H1 (cell line): ENCODE data around the gene CEBPG. TPM values are rescaled to one million over a fixed set of nuclear protein-coding genes. Genes with fewer than 3 reads are reported as not detected.

Experiments used
- CTCF ChIA-PET: fragments of 300-600 bp; sonication (Branson Sonifier 250); formaldehyde crosslinking; loops from one replicate; lab custom pipeline; 2021; ENCODE audit not compliant: partially characterized antibody; lab: Charles Lee
- POLR2A ChIA-PET: fragments of 300-600 bp; sonication (Branson Sonifier 250); formaldehyde crosslinking; loops from one replicate; lab custom pipeline; 2021; ENCODE audit warnings: inconsistent platforms; ENCODE audit not compliant: partially characterized antibody; lab: Charles Lee
- DNase-seq, 2 experiments: peaks; one replicate each; pipeline versions ENCODE4 v3.0.0 to v3.0.0-alpha.2; 2010 to 2022; ENCODE audit warnings: low spot score in 2 of 2, low read depth in 1 of 2, mixed read lengths in 1 of 2
- FAIRE-seq: peaks from 2 replicates; lab custom pipeline; 2011; peaks lifted over from hg19 to GRCh38; lab: Jason Lieb, UNC
- H2AFZ ChIP-seq: 2 replicates; pipeline ENCODE4 v1.8.1; 2012; ENCODE audit warnings: low read length, inconsistent platforms
- H2AK5ac ChIP-seq: 2 replicates; pipeline ENCODE4 v1.6.1; 2013; ENCODE audit warnings: low read depth, low read length
- H2BK120ac ChIP-seq: replicated peaks from 2 replicates; pipeline ENCODE3; 2013; ENCODE audit warnings: low read depth, low read length, inconsistent platforms
- H2BK12ac ChIP-seq: 2 replicates; pipeline ENCODE4 v1.6.1; 2013; ENCODE audit warnings: low read depth, low read length
- H2BK15ac ChIP-seq: 2 replicates; pipeline ENCODE4 v1.6.1; 2013; ENCODE audit warnings: low read length
- H2BK20ac ChIP-seq: 2 replicates; pipeline ENCODE4 v1.6.1; 2013; ENCODE audit warnings: low read length
- H2BK5ac ChIP-seq: 2 replicates; pipeline ENCODE4 v1.6.1; 2013; ENCODE audit warnings: low read depth, low read length
- H3K14ac ChIP-seq: 2 replicates; pipeline ENCODE4 v1.6.1; 2013; ENCODE audit warnings: inconsistent platforms; ENCODE audit not compliant: insufficient read length
- H3K18ac ChIP-seq: 2 replicates; pipeline ENCODE4 v1.6.1; 2013; ENCODE audit warnings: low read length; ENCODE audit errors: extremely low read depth
- H3K23ac ChIP-seq: 2 replicates; pipeline ENCODE4 v1.6.1; 2013; ENCODE audit warnings: inconsistent platforms; ENCODE audit not compliant: insufficient read length
- H3K23me2 ChIP-seq: 2 replicates; pipeline ENCODE4 v1.6.1; 2013; ENCODE audit warnings: low read depth, low read length
- H3K27ac ChIP-seq: 2 replicates; pipeline ENCODE4 v1.6.1; 2011; ENCODE audit warnings: low read depth, low read length, inconsistent platforms
- H3K27me3 ChIP-seq, 4 experiments: replicated peaks in 1 of 4; 1 replicate in 1 of 4; 2 replicates in 3 of 4; pipeline versions ENCODE4 v1.6.1 to v1.8.1; 2011 to 2013; ENCODE audit warnings: low read length in 3 of 4, mild to moderate bottlenecking in 3 of 4, inconsistent platforms in 2 of 4, mixed read lengths in 2 of 4, moderate library complexity in 1 of 4; ENCODE audit not compliant: control insufficient read depth in 3 of 4, insufficient read depth in 3 of 4; ENCODE audit errors: extremely low read depth in 1 of 4
- H3K36me3 ChIP-seq, 4 experiments: 2 replicates each; pipeline versions ENCODE4 v1.6.1 to v1.8.1; 2011 to 2013; ENCODE audit warnings: mild to moderate bottlenecking in 4 of 4, low read length in 3 of 4, moderate library complexity in 2 of 4, control low read depth in 1 of 4, inconsistent platforms in 1 of 4; ENCODE audit not compliant: insufficient read depth in 4 of 4, control insufficient read depth in 2 of 4
- H3K4ac ChIP-seq: replicated peaks from 2 replicates; pipeline ENCODE3; 2013; ENCODE audit warnings: low read length, low read depth, mixed read lengths, inconsistent platforms; ENCODE audit not compliant: insufficient read length
- H3K4me1 ChIP-seq, 4 experiments: replicated peaks in 1 of 4; 1 replicate in 1 of 4; 2 replicates in 3 of 4; pipeline versions ENCODE4 v1.6.1 to v1.8.1; 2011 to 2013; ENCODE audit warnings: low read length in 3 of 4, inconsistent platforms in 2 of 4, mixed read lengths in 1 of 4; ENCODE audit not compliant: insufficient read depth in 4 of 4, control insufficient read depth in 3 of 4
- H3K4me2 ChIP-seq, 2 experiments: 2 replicates each; pipeline versions ENCODE4 v1.6.1 to v1.8.1; 2011 to 2013; ENCODE audit warnings: low read depth in 2 of 2, low read length in 2 of 2, control low read depth in 1 of 2, inconsistent platforms in 1 of 2, mild to moderate bottlenecking in 1 of 2; ENCODE audit not compliant: insufficient read depth in 1 of 2
- H3K4me3 ChIP-seq, 4 experiments: fragments of 200-600, 300-600 bp in 1 of 4; sonication (generic), shearing (Covaris generic), sonication (Bioruptor Twin) in 1 of 4; 2 replicates each; pipeline versions ENCODE4 v1.5.1 to v1.8.1; 2011 to 2016; ENCODE audit warnings: low read length in 4 of 4, low read depth in 3 of 4, control low read depth in 2 of 4, inconsistent platforms in 2 of 4, mild to moderate bottlenecking in 2 of 4, mixed read lengths in 1 of 4, moderate library complexity in 1 of 4; ENCODE audit not compliant: insufficient read depth in 2 of 4; ENCODE audit errors: extremely low read depth in 1 of 4
- H3K56ac ChIP-seq: replicated peaks from 2 replicates; pipeline ENCODE3; 2013; ENCODE audit warnings: low read depth, mild to moderate bottlenecking, mixed read lengths, low read length, inconsistent platforms; ENCODE audit not compliant: insufficient read length
- H3K79me1 ChIP-seq: 2 replicates; pipeline ENCODE4 v1.6.1; 2013; ENCODE audit warnings: low read depth, low read length, control low read depth
- H3K79me2 ChIP-seq, 2 experiments: 2 replicates each; pipeline versions ENCODE4 v1.6.1 to v1.8.1; 2012 to 2013; ENCODE audit warnings: low read length in 2 of 2, mild to moderate bottlenecking in 2 of 2, inconsistent platforms in 1 of 2; ENCODE audit not compliant: insufficient read depth in 2 of 2, control insufficient read depth in 1 of 2
- H3K9ac ChIP-seq, 4 experiments: replicated peaks in 1 of 4; 1 replicate in 1 of 4; 2 replicates in 3 of 4; pipeline versions ENCODE4 v1.6.1 to v1.8.1; 2011 to 2013; ENCODE audit warnings: low read depth in 3 of 4, low read length in 3 of 4, control low read depth in 2 of 4, mild to moderate bottlenecking in 2 of 4, moderate library complexity in 2 of 4, inconsistent platforms in 1 of 4; ENCODE audit errors: extremely low read depth in 1 of 4
- H3K9me3 ChIP-seq, 2 experiments: 2 replicates each; pipeline versions ENCODE4 v1.6.1 to v1.8.1; 2012 to 2013; ENCODE audit warnings: mild to moderate bottlenecking in 2 of 2, moderate library complexity in 2 of 2, control low read depth in 1 of 2, inconsistent platforms in 1 of 2, low read depth in 1 of 2, low read length in 1 of 2, mixed read lengths in 1 of 2; ENCODE audit not compliant: insufficient read depth in 2 of 2
- H4K20me1 ChIP-seq, 2 experiments: replicated peaks in 1 of 2; 2 replicates each; pipeline versions ENCODE3 to v1.8.1; 2011 to 2013; ENCODE audit warnings: inconsistent platforms in 2 of 2, low read length in 2 of 2, mild to moderate bottlenecking in 1 of 2; ENCODE audit not compliant: insufficient read depth in 2 of 2, control insufficient read depth in 1 of 2
- H4K5ac ChIP-seq: 2 replicates; pipeline ENCODE4 v1.6.1; 2013; ENCODE audit warnings: low read length, low read depth, mixed read lengths, inconsistent platforms; ENCODE audit not compliant: insufficient read length
- H4K8ac ChIP-seq: 2 replicates; pipeline ENCODE4 v1.8.0; 2013; ENCODE audit warnings: mild to moderate bottlenecking, moderate library complexity, low read length, inconsistent platforms; ENCODE audit not compliant: insufficient read depth; ENCODE audit errors: extremely low read depth
- H4K91ac ChIP-seq: replicated peaks from 2 replicates; pipeline ENCODE3; 2013; ENCODE audit warnings: low read length, mixed read lengths, inconsistent platforms; ENCODE audit not compliant: insufficient read length
- BACH1 ChIP-seq: IDR thresholded peaks from 2 replicates; pipeline ENCODE4 v1.6.1; 2012; ENCODE audit warnings: low read length, improper control_type of control experiment
- CBX8 ChIP-seq: fragments of 300-800, 300-1000 bp; sonication (generic); IDR thresholded peaks from 2 replicates; pipeline ENCODE4 v1.7.1; 2016; ENCODE audit warnings: low read depth, low read length, borderline replicate concordance
- CHD2 ChIP-seq: IDR thresholded peaks from 2 replicates; pipeline ENCODE4 v1.6.1; 2012; ENCODE audit warnings: low read length, improper control_type of control experiment
- POLR2AphosphoS5 ChIP-seq: IDR thresholded peaks from 2 replicates; pipeline ENCODE4 v1.6.1; 2011; ENCODE audit warnings: low read depth, low read length
- RFX5 ChIP-seq: IDR thresholded peaks from 2 replicates; pipeline ENCODE4 v1.6.1; 2011; ENCODE audit warnings: low read depth, low read length, improper control_type of control experiment, borderline replicate concordance
- SAP30 ChIP-seq: fragments of 300-600 bp; sonication (generic); IDR thresholded peaks from 2 replicates; pipeline ENCODE4 v1.7.1; 2012; ENCODE audit warnings: low read length, moderate library complexity, mild to moderate bottlenecking, inconsistent platforms; ENCODE audit not compliant: insufficient read depth, insufficient replicate concordance
- SIN3A ChIP-seq, 2 experiments: IDR thresholded peaks in 1 of 2; conservative IDR thresholded peaks in 1 of 2; 2 replicates each; pipeline ENCODE4 v1.6.1; 2011 to 2012; ENCODE audit warnings: low read length in 2 of 2, improper control_type of control experiment in 1 of 2, low read depth in 1 of 2, mild to moderate bottlenecking in 1 of 2
- SP1 ChIP-seq: IDR thresholded peaks from 2 replicates; pipeline ENCODE4 v1.6.1; 2011; ENCODE audit warnings: low read depth, low read length
- SP4 ChIP-seq: IDR thresholded peaks from 2 replicates; pipeline ENCODE4 v1.6.1; 2012; ENCODE audit warnings: low read length, inconsistent platforms
- TCF12 ChIP-seq: IDR thresholded peaks from 2 replicates; pipeline ENCODE4 v1.6.1; 2011; ENCODE audit warnings: low read depth, mild to moderate bottlenecking, low read length
- whole genome bisulfite sequencing, 2 experiments: shearing (Covaris generic) in 1 of 2; methylation state at CpG; one replicate each; pipeline versions ENCODE4 v1.1.6 to v1.1.7; 2013 to 2015; ENCODE audit warnings: low lambda C conversion rate in 2 of 2, mixed read lengths in 2 of 2, inconsistent platforms in 1 of 2, low coverage in 1 of 2, missing lambda C conversion rate in 1 of 2; ENCODE audit not compliant: insufficient replicate concordance in 2 of 2, insufficient coverage in 1 of 2, insufficient read length in 1 of 2; ENCODE audit errors: extremely low coverage in 1 of 2, missing lambda C conversion rate in 1 of 2; 5-methylcytosine and 5-hydroxymethylcytosine counted together
- polyA plus RNA-seq, 7 experiments: library from polyadenylated mRNA; depleted of rRNA in 3 of 7; stranded (reverse) in 5 of 7; unstranded in 2 of 7; fragments of >200 nt in 5 of 7; fragments of 200-250 nt in 2 of 7; gene quantifications; 1 replicate in 5 of 7; 2 replicates in 1 of 7; 4 replicates in 1 of 7; pipeline versions ENCODE4 v1.2.1 to v1.2.3, GENCODE V29; 2011 to 2013; ENCODE audit warnings: missing spikeins in 2 of 7, mixed read lengths in 2 of 7
- total RNA-seq: library from RNA; stranded (reverse); fragmentation: NEBNext Ultra II Directional; extraction: Animal tissue kit (Norgen Biotek cat#: 25700); gene quantifications from 2 replicates; pipeline ENCODE4 v1.2.1, GENCODE V29; 2021

Gene CEBPG
- total and polyA plus RNA-seq, 2 of the 8 experiments (the other 6 are each of a cell fraction or from before 2014, with no cell fraction given) = 12.3 to 35.4 TPM

- CTCF ChIA-PET = interaction anchor here (0.7 to 7.7 kb wide), 47 partner anchors 8 to 622 kb away, joined by 3 to 77 read pairs (median 3); partner anchors contain the start of gene CHST8
- H3K4me1 ChIP-seq = peaks cover 0 to 2% (median under 1%) of the 10 kb centered on the region in 4 experiments; a peak in 1 of 7 replicates
- H4K91ac ChIP-seq = no peak overlapping the region
- H2AFZ ChIP-seq = no peak overlapping the region
- no peak overlapping the region for H2BK20ac ChIP-seq
- H2BK5ac ChIP-seq = no peak overlapping the region
- H3K27me3 ChIP-seq = no peaks in the 10 kb centered on the region
- H3K4me3 ChIP-seq = no peak overlapping the region
- H3K9ac ChIP-seq = no peak overlapping the region
- 88% methylated on average over 17 of the region's 17 CpGs; no CpG with 5 or more reads in 1 of the 2 experiments for WGBS, 2 experiments
- FAIRE-seq = no peak
- TF ChIP-seq SIN3A (conservative IDR thresholded peaks at IDR 0.05 in 1 of 2, IDR thresholded peaks at IDR 0.05 in 1 of 2; ENCODE audit: low read depth in 1 of 2, low read length in 2 of 2) = no peak
- TF ChIP-seq POLR2AphosphoS5 = no peak
- TF ChIP-seq SAP30 = no peak
- no peak for TF ChIP-seq CHD2
- TF ChIP-seq SP4 = no peak
- TF ChIP-seq RFX5 = no peak
- TF ChIP-seq CBX8 = no peak
- TF ChIP-seq TCF12 = no peak
- no peak for TF ChIP-seq SP1
- no peak for TF ChIP-seq BACH1
- TF ChIP-seq, all 59 proteins: peak for 0
- Histone ChIP-seq H3K14ac (no peak overlapping the region), H2BK15ac (no peak overlapping the region), H3K9me3 (no peaks in the 10 kb centered on the region), H3K4ac (no peak overlapping the region), H2BK12ac (no peak overlapping the region), H3K36me3 (no peaks in the 10 kb centered on the region), H3K23ac (no peak overlapping the region), H3K79me2 (no peaks in the 10 kb centered on the region), H3K23me2 (no peaks in the 10 kb centered on the region), H3K18ac (no peak overlapping the region), H2AK5ac (no peak overlapping the region), H4K20me1 (peaks cover 0 to 6% of the 10 kb centered on the region in 2 experiments), H2BK120ac (no peak overlapping the region), H3K79me1 (no peaks in the 10 kb centered on the region), H4K5ac (no peak overlapping the region), H3K27ac (no peak overlapping the region), H3K4me2 (no peak overlapping the region), H4K8ac (no peak overlapping the region), H3K56ac (no peak overlapping the region)
- POLR2A ChIA-PET = no interaction called here
- DNase-seq = no peak
These were observed 56.6 kb downstream of the CEBPG start for GRCh38 chr19:33429891-33430673.
